ENCODE measurements around the gene PCDH8.
A peak's percentile ranks its signal among the peaks of the same experiment; 100 is the strongest.

PCDH8 gene

DNA sequence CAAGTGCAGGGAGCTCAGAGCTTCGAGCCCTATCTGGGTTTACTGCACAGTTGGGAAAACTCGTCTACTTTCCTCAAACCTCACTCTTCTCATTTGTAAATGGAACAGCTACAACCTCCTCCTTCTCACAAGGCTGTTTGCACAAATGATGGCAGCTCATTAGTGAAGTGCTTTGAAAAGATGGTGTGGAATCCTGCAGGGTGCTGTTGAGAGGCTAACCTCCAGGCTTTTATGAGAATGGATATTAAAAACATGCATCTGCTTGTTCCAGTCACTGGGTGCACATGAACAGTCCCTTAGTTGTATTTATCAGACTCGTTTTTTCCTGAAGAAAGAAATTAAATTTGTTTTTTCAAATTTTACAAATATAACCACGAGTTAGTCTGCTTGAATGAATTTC lies 36.6 kb downstream of the PCDH8 start:
- no peak for DNase-seq

DNA sequence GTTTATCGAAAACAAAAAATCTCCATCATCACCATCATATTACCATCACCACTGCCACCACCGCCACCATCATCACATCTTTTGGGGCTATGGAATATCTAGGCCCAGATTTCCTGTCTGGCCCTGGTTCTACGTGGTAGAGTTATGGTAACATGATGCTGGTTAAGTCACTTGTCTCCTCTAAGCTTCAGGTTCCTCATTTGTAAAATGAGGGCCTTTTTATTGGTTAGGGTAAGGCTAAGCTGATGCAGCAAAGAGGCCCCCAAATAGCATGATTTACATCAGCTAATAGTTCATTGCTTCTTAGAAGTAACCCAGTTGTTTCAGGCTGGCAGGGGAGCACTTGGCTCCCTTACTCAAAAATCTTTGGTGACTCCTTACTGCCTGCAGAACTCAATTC lies 37.9 kb downstream of the PCDH8 start:
- DNase-seq: no peak

DNA sequence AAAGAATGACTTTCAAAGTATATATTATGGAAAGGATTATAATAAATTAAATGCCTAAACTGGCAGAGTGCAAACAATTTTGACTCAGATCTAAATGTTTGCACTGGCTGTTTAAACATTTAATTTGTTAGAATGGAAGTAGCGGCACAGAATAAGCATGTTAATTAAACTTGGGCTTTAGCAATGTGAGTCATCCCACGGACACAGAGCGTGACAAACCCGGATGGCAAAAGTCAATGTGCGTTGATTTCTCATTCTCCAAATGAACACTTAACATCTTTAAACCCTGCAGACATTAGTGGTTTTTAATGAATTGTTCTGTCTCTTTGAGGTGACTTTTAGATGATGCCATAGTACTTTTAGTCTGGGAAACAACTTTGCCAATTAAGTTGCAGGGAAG lies 38.4 kb downstream of the PCDH8 start:
- DNase-seq: no peak

DNA sequence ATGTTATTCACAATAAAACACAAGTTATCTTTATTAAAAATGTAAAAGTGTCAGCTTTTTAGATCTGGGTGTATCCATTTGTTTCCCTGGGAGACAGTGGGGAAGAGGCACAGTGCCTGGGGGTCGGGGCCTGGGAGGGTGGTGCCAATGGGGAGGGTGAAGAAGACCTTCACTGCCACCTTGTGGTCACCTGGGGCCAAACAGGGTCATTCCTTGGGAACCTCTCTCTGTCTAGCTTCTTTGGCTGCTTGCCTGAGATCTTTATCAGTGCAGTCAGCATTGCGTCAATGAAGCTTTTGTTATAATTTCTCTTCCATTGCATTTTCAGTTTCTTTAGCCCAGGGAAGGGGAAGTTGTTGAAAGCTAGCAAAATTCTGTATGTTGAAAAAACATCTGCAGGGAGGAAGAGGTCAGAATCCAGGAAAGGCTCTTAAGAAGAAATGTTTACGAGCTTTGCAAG lies 39.1 kb downstream of the PCDH8 start:
- DNase-seq: peak; percentile 31

DNA sequence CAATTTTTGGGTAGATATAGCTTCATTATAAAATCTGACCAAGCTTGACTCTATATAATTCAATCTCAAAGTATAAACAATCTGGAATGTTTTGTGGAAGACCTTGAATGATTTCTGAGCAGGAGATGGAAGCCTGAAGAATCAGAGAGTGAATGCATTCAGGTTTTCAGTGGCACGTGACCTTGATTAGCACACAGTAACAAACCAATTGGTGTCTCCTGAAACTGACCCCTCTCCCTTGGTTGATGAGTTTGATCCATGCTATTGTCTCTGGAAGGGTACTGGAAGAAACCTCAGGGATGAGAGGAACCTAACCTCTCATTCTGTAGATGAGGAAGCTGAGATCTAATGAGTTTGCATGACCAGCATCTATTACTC lies 39.6 kb downstream of the PCDH8 start:
- no peak for DNase-seq

DNA sequence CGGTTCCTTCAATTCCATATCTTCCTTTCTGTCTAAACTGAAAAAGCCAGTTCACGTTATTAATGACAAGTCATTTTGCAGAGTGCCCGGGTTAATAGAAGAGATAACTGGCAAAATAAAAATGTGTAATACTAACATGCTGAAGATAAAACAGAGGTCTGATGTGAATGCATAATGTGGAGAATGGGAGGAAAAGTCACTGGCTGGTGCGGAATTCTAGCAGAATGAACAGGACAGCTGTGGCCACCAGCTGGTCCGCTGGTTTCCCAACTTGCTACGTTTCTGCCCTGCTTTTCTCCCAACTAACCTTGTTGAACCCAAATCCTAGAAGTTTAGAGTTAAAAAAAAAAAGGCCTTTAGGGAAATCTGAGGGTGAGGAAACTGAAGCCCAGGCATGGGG lies 42.4 kb downstream of the PCDH8 start:
- DNase-seq: no peak

DNA sequence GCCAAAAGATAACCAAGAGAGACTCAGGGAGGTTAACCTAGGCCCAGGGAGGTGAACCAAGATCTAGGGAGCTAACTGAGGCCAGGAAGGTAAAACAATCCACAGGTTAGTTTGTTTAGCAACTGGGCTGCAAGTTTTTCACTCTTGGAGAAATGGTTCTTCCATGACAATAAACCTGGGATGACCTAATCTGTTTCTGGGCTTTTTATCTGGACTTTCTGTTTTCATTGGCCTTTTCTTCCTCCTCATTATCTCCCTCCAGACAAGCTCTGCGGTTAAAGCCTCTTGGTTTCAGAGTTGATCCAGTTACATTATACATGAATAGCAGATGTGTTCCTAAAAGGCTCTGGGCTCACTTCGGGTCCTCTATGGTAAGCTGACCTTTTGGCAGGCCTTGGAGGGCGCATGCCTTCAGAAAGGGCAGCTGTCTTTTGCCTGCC lies 44.2 kb downstream of the PCDH8 start:
- no peak for DNase-seq

DNA sequence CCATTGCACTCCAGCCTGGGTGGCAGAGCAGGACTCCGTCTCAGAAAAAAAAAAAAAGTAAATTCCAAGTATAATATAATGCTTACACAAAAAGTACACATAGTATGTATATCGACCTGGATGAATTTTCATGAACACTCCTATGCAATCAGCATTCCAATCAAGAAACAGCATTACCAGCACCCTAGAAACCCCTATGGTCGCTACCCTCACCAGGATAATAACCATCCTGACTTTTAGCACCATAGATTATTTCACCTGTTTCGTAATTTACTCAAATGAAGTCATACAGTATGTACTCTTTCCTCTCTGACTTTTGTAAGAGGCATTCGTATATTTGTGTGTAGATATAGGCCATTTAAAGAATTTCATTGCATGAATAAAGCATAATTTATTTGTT lies 47.6 kb downstream of the PCDH8 start:
- DNase-seq: no peak

DNA sequence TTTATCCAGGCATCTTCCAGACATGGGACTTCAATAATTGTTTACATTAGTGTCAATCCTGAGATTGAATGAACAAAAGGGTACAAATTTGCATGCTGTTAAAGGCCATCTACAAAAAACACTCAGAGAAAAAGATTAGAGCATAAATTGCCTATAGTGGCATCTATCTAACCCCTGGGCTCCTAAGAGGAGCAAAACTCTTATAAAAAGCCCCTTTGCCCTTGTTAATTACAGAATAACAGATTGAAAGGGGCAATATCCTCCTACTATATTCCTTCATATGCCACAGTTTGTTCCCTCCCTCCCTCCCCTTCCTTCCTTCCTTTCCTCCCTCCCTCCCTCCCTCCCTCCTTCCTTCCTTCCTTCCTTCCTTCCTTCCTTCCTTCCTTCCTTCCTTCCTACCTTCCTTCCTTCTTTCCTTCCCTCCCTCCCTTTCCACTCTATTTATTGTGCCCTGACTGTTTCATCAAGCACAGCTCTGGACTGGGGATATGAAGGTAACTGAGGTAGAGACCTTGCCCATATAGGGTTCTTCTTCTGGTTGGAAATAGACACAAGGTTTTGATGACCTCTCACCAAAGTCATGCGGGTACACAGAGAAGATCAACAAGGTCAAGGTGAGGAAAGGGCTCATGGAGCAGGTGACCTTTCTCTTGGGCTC lies 49.5 kb downstream of the PCDH8 start:
- no peak for DNase-seq

DNA sequence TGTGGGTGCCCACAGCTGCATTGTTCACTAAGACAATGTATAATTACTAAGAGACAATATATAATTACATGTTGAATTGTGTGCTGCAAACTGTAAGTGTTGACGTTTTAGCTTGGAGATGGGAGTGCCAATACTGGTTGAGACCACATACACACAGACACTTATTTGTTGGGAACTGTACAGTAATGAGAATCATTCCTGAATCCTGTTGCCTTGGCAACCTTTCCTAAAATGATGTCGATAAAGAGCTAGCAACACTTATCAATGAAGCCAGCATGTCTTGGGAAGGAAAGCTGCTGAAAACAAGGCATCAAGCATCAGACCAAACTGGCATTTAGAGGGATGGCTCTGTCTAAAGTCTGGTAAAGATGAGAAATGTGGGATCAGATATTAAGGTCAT lies 51.3 kb downstream of the PCDH8 start:
- DNase-seq: no peak

DNA sequence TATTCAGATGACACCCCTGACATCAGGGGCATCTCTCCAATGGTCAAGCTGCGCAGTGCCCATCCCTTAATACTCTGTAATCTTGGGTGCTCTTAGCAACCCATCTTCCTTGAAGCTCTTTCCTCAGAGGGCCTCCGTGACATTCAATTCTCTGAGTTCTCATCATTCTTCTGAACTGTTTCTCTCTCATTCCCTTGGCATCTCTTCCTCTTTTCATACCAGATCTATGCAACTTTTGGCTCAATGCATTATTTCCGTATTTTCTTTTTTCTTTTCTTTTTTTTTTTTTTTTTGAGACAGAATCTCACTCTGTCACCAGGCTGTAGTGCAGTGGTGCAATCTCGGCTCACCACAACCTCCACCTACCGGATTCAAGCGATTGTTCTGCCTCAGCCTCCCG lies 53.9 kb downstream of the PCDH8 start:
- DNase-seq: no peak

DNA sequence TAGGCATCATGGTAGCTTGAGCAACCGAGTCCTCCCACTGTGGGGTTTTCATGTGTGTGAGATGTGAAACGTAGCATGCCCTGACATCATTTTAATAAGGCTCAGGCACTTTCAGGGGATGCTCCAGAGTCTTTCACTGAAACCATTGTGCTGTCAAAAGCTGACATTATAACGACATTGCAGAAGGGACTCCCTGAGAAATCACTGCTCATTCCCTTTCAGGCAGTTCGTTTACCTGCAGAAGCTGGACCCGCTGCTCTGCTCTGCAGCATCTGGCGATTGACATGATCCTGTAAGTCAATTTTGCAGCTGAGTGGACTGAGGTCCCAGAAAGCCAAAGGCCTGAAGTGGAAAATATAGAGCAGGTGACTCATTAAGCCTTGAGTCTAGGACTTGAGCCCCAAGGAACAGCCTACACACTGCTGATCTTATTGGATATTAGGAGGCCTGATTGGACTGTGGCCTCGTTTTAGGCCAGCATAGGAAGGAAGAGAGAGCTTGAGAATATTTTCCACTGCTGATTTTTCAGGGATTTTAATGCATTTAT lies 54.9 kb downstream of the PCDH8 start:
- DNase-seq: no peak
